DND-41 (cell line): ENCODE measurements around the gene GK.

Experiments used
- ATAC-seq: fragments of 200-7000 bp; cut with Tn5 transposase; 3 replicates; pipeline ENCODE4 v1.9.1; 2021; ENCODE audit warnings: low read depth; ENCODE audit not compliant: insufficient read depth
- DNase-seq: peaks from one replicate; pipeline ENCODE4 v3.0.0-alpha.2; 2020
- H2AFZ ChIP-seq: 2 replicates; pipeline ENCODE4 v1.6.0; 2012; ENCODE audit warnings: low read depth, low read length
- H3K27ac ChIP-seq: 2 replicates; pipeline ENCODE4 v1.5.1; 2012; ENCODE audit warnings: low read length, inconsistent platforms
- H3K27me3 ChIP-seq: fragments of 200-600 bp; sonication (generic); 2 replicates; pipeline ENCODE4 v1.6.0; 2012; ENCODE audit warnings: low read length, mild to moderate bottlenecking, inconsistent platforms; ENCODE audit not compliant: insufficient read depth, poor library complexity
- H3K36me3 ChIP-seq: 2 replicates; pipeline ENCODE4 v1.5.1; 2012; ENCODE audit warnings: low read length, inconsistent platforms; ENCODE audit not compliant: insufficient read depth
- H3K4me1 ChIP-seq: 2 replicates; pipeline ENCODE4 v1.5.1; 2012; ENCODE audit warnings: mild to moderate bottlenecking, low read length; ENCODE audit not compliant: insufficient read depth
- H3K4me2 ChIP-seq: 2 replicates; pipeline ENCODE4 v1.6.0; 2012; ENCODE audit warnings: mild to moderate bottlenecking, moderate library complexity, low read length, inconsistent platforms; ENCODE audit not compliant: insufficient read depth
- H3K4me3 ChIP-seq, 2 experiments: fragments of 200-600 bp in 1 of 2; shearing (Covaris generic) in 1 of 2; 2 replicates each; pipeline ENCODE4 v1.5.1; 2012 to 2016; ENCODE audit warnings: inconsistent platforms in 2 of 2, low read length in 2 of 2, mild to moderate bottlenecking in 2 of 2, low read depth in 1 of 2, moderate library complexity in 1 of 2
- H3K79me2 ChIP-seq: 2 replicates; pipeline ENCODE4 v1.6.0; 2012; ENCODE audit warnings: low read length, inconsistent platforms; ENCODE audit not compliant: insufficient read depth
- H3K9ac ChIP-seq: 2 replicates; pipeline ENCODE4 v1.6.0; 2012; ENCODE audit warnings: low read depth, mild to moderate bottlenecking, inconsistent platforms, low read length, moderate library complexity
- H3K9me3 ChIP-seq: 2 replicates; pipeline ENCODE4 v1.5.1; 2012; ENCODE audit warnings: low read length, moderate library complexity, mild to moderate bottlenecking, inconsistent platforms; ENCODE audit not compliant: insufficient read depth, severe bottlenecking
- H4K20me1 ChIP-seq: 2 replicates; pipeline ENCODE4 v1.6.0; 2012; ENCODE audit warnings: low read length; ENCODE audit not compliant: insufficient read depth
- EZH2 ChIP-seq: IDR thresholded peaks from 3 replicates; pipeline ENCODE4 v1.6.1; 2012; ENCODE audit warnings: borderline replicate concordance, low read depth, mild to moderate bottlenecking, moderate library complexity, low read length, inconsistent platforms; ENCODE audit not compliant: severe bottlenecking
- TF ChIP-seq, protein P1 (sequence below): IDR thresholded peaks from 2 replicates; pipeline ENCODE4 v1.5.1; 2012; ENCODE audit warnings: borderline replicate concordance, low read length, moderate library complexity, mild to moderate bottlenecking; ENCODE audit not compliant: poor library complexity, severe bottlenecking; ENCODE audit errors: extremely low read depth

The GK gene

GRCh38 chrX:30655991-30656390 lies 2.8 kb downstream of the GK start:
- Histone ChIP-seq H3K4me1 (peaks cover 33% of the 10 kb centered on the region), H3K4me2 (no peak overlapping the region)

DNA sequence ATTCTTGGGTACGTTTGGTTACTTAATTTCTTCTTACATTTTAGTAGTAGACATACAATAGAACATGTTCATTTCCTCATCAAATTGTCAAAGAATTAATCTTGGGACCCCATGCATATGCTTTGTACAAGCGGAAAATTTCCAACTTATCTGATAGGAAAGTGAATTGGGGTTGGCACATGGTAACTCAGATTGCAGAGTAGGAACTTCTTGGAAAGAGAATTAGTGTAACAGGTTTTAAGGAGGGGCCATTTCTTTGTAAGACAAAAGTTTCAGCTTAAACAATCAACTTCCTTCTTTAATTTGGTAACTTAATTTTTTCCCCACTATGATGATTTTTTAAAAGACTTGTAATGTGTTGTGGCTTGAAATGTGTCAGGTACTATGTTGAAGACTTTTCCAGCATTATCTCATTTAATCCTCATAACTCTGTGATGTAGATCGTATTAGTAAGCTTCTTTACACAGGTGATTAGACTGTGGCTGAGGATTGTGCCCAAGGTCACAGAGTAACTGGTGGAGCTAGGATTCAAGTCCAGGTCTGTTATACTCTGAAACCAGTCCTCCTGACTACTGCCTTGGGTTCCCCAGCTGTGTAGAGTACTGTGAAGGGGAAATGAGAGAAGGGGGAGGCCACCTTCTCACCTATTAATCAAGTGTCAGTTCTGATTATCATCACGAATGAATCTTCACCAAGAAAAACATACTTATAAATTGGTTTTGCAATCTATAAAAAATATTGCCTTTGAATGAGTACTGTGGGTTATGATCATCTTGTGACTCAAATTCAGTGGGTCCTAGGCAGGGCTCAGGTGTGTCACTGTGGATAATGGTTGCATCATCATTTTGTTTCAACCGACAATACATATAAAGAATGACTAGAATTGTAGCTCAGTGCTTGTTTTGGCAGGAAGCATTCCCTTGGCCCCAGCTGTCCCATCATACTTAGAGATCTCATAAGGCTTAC lies 4.3 kb downstream of the GK start:
- TF ChIP-seq EZH2, result no peak
- TF ChIP-seq, protein P1, sequence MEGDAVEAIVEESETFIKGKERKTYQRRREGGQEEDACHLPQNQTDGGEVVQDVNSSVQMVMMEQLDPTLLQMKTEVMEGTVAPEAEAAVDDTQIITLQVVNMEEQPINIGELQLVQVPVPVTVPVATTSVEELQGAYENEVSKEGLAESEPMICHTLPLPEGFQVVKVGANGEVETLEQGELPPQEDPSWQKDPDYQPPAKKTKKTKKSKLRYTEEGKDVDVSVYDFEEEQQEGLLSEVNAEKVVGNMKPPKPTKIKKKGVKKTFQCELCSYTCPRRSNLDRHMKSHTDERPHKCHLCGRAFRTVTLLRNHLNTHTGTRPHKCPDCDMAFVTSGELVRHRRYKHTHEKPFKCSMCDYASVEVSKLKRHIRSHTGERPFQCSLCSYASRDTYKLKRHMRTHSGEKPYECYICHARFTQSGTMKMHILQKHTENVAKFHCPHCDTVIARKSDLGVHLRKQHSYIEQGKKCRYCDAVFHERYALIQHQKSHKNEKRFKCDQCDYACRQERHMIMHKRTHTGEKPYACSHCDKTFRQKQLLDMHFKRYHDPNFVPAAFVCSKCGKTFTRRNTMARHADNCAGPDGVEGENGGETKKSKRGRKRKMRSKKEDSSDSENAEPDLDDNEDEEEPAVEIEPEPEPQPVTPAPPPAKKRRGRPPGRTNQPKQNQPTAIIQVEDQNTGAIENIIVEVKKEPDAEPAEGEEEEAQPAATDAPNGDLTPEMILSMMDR, result no peak
- no peaks in the 10 kb centered on the region for H4K20me1 ChIP-seq
- peaks cover 25% of the 10 kb centered on the region for H3K79me2 ChIP-seq
- peaks cover 20% of the 10 kb centered on the region for H3K4me1 ChIP-seq
- H2AFZ ChIP-seq, result no peak overlapping the region
- H3K36me3 ChIP-seq, result 0 out of 2 replicates have a peak, but pooled peaks cover 3% of the 10 kb centered on the region
- H3K9ac ChIP-seq, result no peak overlapping the region
- DNase-seq, result no peak
- no peaks in the 10 kb centered on the region for H3K27me3 ChIP-seq
- H3K9me3 ChIP-seq, result no peaks in the 10 kb centered on the region
- no peak overlapping the region for H3K4me3 ChIP-seq
- no peak for ATAC-seq
- H3K4me2 ChIP-seq, result no peak overlapping the region
- H3K27ac ChIP-seq, result no peak overlapping the region

More at GRCh38 chrX:30655991-30656390, 2.8 kb downstream of the GK start:
- Histone ChIP-seq H4K20me1 (no peaks in the 10 kb centered on the region), H3K9ac (no peak overlapping the region), H3K27me3 (no peaks in the 10 kb centered on the region), H3K36me3 (0 out of 2 replicates have a peak, but pooled peaks cover 3% of the 10 kb centered on the region), H2AFZ (no peak overlapping the region), H3K27ac (no peak overlapping the region), H3K79me2 (peaks cover 25% of the 10 kb centered on the region), H3K4me3 (no peak overlapping the region), H3K9me3 (no peaks in the 10 kb centered on the region)
- DNase-seq (no peak), ATAC-seq (no peak)
- TF ChIP-seq EZH2, result no peak
- TF ChIP-seq, protein P1, result no peak

GRCh38 chrX:30659421-30659820 lies 6.2 kb downstream of the GK start:
- no peaks in the 10 kb centered on the region for H4K20me1 ChIP-seq
- H3K27me3 ChIP-seq, result no peaks in the 10 kb centered on the region
- no peaks in the 10 kb centered on the region for H3K9me3 ChIP-seq
- peaks cover 18% of the 10 kb centered on the region for H3K79me2 ChIP-seq
- no peak overlapping the region for H2AFZ ChIP-seq
- no peak overlapping the region for H3K4me2 ChIP-seq
- DNase-seq (no peak), ATAC-seq (no peak)
- TF ChIP-seq, protein P1, result no peak
- TF ChIP-seq EZH2, result no peak
- 0 out of 2 replicates have a peak, but pooled peaks cover 3% of the 10 kb centered on the region for H3K36me3 ChIP-seq
- no peak overlapping the region for H3K4me3 ChIP-seq
- no peak overlapping the region for H3K9ac ChIP-seq
- H3K4me1 ChIP-seq, result peaks cover 10% of the 10 kb centered on the region
- H3K27ac ChIP-seq, result no peak overlapping the region
